SK-N-SH treated with all-trans-retinoic acid at 6 μM for 48 hours (cell line): ENCODE results near the gene ALK.

Experiments used
- CREB5 ChIP-seq: fragments of 250-450 bp; sonication (Bioruptor Pico); IDR thresholded peaks from 2 replicates; pipeline ENCODE4 v1.5.1; 2020; ENCODE audit warnings: low read depth, mild to moderate bottlenecking, moderate library complexity
- CSDC2 ChIP-seq: fragments of 250-450 bp; sonication (Bioruptor Pico); IDR thresholded peaks from 2 replicates; pipeline ENCODE4 v1.5.0; 2020; ENCODE audit warnings: mild to moderate bottlenecking, moderate library complexity
- CSRNP3 ChIP-seq: fragments of 250-450 bp; sonication (Bioruptor Pico); IDR thresholded peaks from 2 replicates; pipeline ENCODE4 v1.5.1; 2021; ENCODE audit warnings: mild to moderate bottlenecking, moderate library complexity
- PATZ1 ChIP-seq: fragments of 250-450 bp; sonication (Bioruptor Pico); IDR thresholded peaks from 2 replicates; pipeline ENCODE4 v1.8.0; 2020; ENCODE audit warnings: mild to moderate bottlenecking, moderate library complexity, borderline replicate concordance
- PPARA ChIP-seq: fragments of 250-450 bp; sonication (Bioruptor Pico); IDR thresholded peaks from 2 replicates; pipeline ENCODE4 v1.5.0; 2020; ENCODE audit warnings: mild to moderate bottlenecking, borderline replicate concordance
- TSHZ2 ChIP-seq: fragments of 250-450 bp; sonication (Bioruptor Pico); IDR thresholded peaks from 2 replicates; pipeline ENCODE4 v1.5.0; 2020; ENCODE audit warnings: mild to moderate bottlenecking, moderate library complexity
- ZC3H10 ChIP-seq: fragments of 250-450 bp; sonication (Bioruptor Pico); IDR thresholded peaks from 2 replicates; pipeline ENCODE4 v1.5.1; 2021; ENCODE audit warnings: mild to moderate bottlenecking, moderate library complexity

GRCh38 chr2:29747786-29748470 is 173.5 kb downstream of the ALK start:
- TF ChIP-seq CREB5 (no peak), TSHZ2 (CRISPR knock-in tag) (no peak), CSDC2 (CRISPR knock-in tag) (no peak), CSRNP3 (CRISPR knock-in tag) (no peak), PATZ1 (CRISPR knock-in tag) (peak; percentile 25; the same call in 1 of the 2 replicates), ZC3H10 (CRISPR knock-in tag) (no peak), PPARA (no peak)
